ENCODE data around the gene RABGAP1L.

The RABGAP1L gene

DNA sequence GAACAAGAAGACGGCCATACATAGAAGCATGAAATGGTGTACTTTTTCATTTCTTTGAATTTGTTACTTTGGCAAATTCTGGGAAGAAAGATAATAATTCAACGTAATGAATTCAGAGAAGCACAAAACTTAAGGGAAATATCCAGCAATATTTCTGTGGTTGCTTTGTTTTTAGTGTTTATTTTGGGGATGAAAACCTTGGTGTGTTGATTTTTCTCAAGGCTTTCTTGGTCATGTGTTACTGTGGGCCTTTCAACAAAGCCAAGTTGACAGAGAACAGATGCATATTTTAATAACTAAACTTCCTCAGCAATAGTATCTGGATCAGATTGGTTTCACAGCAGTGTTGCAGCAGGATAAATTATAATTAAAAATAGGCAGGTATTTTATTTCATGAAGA is 561.9 kb downstream of the RABGAP1L start:
- H3K36me3 ChIP-seq (ENCODE audit: control insufficient read depth in 2 of 2, insufficient read depth in 1 of 2, low read length in 2 of 2), result no peaks in the 10 kb centered on the region
- ChIA-PET CTCF (no interaction called here), POLR2A (no interaction called here)
- H3K27ac ChIP-seq (ENCODE audit: extremely low read depth, low read depth, low read length), result no peak overlapping the region
- H3K4me1 ChIP-seq (ENCODE audit: control insufficient read depth, insufficient read depth, low read length), result no peaks in the 10 kb centered on the region
- H3K4me3 ChIP-seq (ENCODE audit: low read depth, low read length), result no peak overlapping the region
- no peak for TF ChIP-seq ZNF561 (tag by site-specific recombination; IDR thresholded peaks at IDR 0.05; ENCODE audit: borderline replicate concordance)
- no peak for TF ChIP-seq ZNF223 (tag by site-specific recombination; IDR thresholded peaks at IDR 0.05)
- no peak for TF ChIP-seq ZNF701 (tag by site-specific recombination; IDR thresholded peaks at IDR 0.05)
- H3K9me3 ChIP-seq (ENCODE audit: control insufficient read depth, insufficient read depth, low read depth, low read length), result no peaks in the 10 kb centered on the region

DNA sequence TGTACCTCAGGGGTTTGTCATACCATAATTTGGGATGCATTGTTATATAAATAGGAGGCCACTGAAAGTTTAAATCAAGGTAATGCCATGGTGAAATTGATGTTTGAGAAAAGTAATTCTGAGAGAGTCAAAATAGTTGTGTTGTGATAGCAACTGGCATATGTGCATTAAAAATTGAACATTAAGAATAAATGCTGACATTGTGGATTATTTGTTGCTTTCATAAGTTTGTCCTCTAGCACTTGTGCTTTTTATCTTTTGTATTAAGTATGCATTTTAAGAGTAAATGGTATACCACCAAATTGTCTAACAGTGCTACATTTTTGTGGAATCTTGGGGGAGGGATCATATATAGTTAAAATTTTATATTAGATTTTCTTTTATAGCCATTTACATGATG is 564.5 kb downstream of the RABGAP1L start:
- ChIA-PET CTCF (interaction anchor here (0.6 kb wide), 2 partner anchors 272 to 310 kb away, joined by 3 to 4 read pairs; no protein-coding TSS in a partner anchor), POLR2A (no interaction called here)
- TF ChIP-seq ZNF423 (tag by site-specific recombination; IDR thresholded peaks at IDR 0.05), result no peak
- TF ChIP-seq ZNF324 (tag by site-specific recombination; IDR thresholded peaks at IDR 0.05), result no peak
- TF ChIP-seq ZNF701 (tag by site-specific recombination; IDR thresholded peaks at IDR 0.05), result no peak
- TF ChIP-seq ZNF560 (tag by site-specific recombination; IDR thresholded peaks at IDR 0.05; ENCODE audit: borderline replicate concordance), result no peak
- TF ChIP-seq ZNF366 (tag by site-specific recombination; conservative IDR thresholded peaks at IDR 0.05), result no peak
- no peak for TF ChIP-seq SCRT1 (tag by site-specific recombination; IDR thresholded peaks at IDR 0.05; ENCODE audit: borderline replicate concordance)
- TF ChIP-seq ZNF23 (tag by site-specific recombination; IDR thresholded peaks at IDR 0.05; ENCODE audit: borderline replicate concordance), result no peak
- TF ChIP-seq BCL6B (tag by site-specific recombination; IDR thresholded peaks at IDR 0.05), result no peak
- no peak for TF ChIP-seq ZNF214 (tag by site-specific recombination; IDR thresholded peaks at IDR 0.05; ENCODE audit: borderline replicate concordance)
- TF ChIP-seq, protein P1, sequence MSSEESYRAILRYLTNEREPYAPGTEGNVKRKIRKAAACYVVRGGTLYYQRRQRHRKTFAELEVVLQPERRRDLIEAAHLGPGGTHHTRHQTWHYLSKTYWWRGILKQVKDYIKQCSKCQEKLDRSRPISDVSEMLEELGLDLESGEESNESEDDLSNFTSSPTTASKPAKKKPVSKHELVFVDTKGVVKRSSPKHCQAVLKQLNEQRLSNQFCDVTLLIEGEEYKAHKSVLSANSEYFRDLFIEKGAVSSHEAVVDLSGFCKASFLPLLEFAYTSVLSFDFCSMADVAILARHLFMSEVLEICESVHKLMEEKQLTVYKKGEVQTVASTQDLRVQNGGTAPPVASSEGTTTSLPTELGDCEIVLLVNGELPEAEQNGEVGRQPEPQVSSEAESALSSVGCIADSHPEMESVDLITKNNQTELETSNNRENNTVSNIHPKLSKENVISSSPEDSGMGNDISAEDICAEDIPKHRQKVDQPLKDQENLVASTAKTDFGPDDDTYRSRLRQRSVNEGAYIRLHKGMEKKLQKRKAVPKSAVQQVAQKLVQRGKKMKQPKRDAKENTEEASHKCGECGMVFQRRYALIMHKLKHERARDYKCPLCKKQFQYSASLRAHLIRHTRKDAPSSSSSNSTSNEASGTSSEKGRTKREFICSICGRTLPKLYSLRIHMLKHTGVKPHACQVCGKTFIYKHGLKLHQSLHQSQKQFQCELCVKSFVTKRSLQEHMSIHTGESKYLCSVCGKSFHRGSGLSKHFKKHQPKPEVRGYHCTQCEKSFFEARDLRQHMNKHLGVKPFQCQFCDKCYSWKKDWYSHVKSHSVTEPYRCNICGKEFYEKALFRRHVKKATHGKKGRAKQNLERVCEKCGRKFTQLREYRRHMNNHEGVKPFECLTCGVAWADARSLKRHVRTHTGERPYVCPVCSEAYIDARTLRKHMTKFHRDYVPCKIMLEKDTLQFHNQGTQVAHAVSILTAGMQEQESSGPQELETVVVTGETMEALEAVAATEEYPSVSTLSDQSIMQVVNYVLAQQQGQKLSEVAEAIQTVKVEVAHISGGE (tag by site-specific recombination; conservative IDR thresholded peaks at IDR 0.05; ENCODE audit: low read depth), result no peak
- no peak for TF ChIP-seq ZNF530 (tag by site-specific recombination; IDR thresholded peaks at IDR 0.05; ENCODE audit: low read depth)
- TF ChIP-seq, protein P2, sequence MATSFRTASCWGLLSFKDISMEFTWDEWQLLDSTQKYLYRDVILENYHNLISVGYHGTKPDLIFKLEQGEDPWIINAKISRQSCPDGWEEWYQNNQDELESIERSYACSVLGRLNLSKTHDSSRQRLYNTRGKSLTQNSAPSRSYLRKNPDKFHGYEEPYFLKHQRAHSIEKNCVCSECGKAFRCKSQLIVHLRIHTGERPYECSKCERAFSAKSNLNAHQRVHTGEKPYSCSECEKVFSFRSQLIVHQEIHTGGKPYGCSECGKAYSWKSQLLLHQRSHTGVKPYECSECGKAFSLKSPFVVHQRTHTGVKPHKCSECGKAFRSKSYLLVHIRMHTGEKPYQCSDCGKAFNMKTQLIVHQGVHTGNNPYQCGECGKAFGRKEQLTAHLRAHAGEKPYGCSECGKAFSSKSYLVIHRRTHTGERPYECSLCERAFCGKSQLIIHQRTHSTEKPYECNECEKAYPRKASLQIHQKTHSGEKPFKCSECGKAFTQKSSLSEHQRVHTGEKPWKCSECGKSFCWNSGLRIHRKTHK (tag by site-specific recombination; IDR thresholded peaks at IDR 0.05), result no peak
- no peak for TF ChIP-seq ZFP69B (tag by site-specific recombination; IDR thresholded peaks at IDR 0.05)
- no peak for TF ChIP-seq ZNF529 (tag by site-specific recombination; IDR thresholded peaks at IDR 0.05; ENCODE audit: insufficient replicate concordance)
- TF ChIP-seq PRDM6 (tag by site-specific recombination; IDR thresholded peaks at IDR 0.05), result no peak
- TF ChIP-seq ZNF473 (tag by site-specific recombination; IDR thresholded peaks at IDR 0.05), result no peak
- TF ChIP-seq, protein P3, sequence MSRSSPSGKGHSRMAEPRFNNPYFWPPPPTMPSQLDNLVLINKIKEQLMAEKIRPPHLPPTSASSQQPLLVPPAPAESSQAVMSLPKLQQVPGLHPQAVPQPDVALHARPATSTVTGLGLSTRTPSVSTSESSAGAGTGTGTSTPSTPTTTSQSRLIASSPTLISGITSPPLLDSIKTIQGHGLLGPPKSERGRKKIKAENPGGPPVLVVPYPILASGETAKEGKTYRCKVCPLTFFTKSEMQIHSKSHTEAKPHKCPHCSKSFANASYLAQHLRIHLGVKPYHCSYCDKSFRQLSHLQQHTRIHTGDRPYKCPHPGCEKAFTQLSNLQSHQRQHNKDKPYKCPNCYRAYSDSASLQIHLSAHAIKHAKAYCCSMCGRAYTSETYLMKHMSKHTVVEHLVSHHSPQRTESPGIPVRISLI (tag by site-specific recombination; IDR thresholded peaks at IDR 0.05), result no peak
- TF ChIP-seq ZNF114 (tag by site-specific recombination; IDR thresholded peaks at IDR 0.05), result no peak
- no peak for TF ChIP-seq ZBTB26 (tag by site-specific recombination; optimal IDR thresholded peaks at IDR 0.05)
- no peak overlapping the region for H3K27ac ChIP-seq (ENCODE audit: extremely low read depth, low read depth, low read length)
- no peaks in the 10 kb centered on the region for H3K4me1 ChIP-seq (ENCODE audit: control insufficient read depth, insufficient read depth, low read length)
- H3K4me3 ChIP-seq (ENCODE audit: low read depth, low read length), result no peak overlapping the region
- H3K9me3 ChIP-seq (ENCODE audit: control insufficient read depth, insufficient read depth, low read depth, low read length), result no peaks in the 10 kb centered on the region
- no peaks in the 10 kb centered on the region for H3K36me3 ChIP-seq (ENCODE audit: control insufficient read depth in 2 of 2, insufficient read depth in 1 of 2, low read length in 2 of 2)

Measured in HEK293 (cell line).